Measurements from ENCODE around the gene RNF40. TPM values are rescaled to one million over a fixed set of nuclear protein-coding genes. Genes with fewer than 3 reads are reported as not detected.

The RNF40 gene
- total RNA-seq, 1 experiment from 2014 or later, result 90.3 TPM

- peaks cover 27% of the 10 kb centered on the region for H3K79me2 ChIP-seq (ENCODE audit: insufficient read depth, low read length)
- no peak overlapping the region for H3K27ac ChIP-seq (ENCODE audit: low read depth, low read length)
- no peak overlapping the region for H3K9ac ChIP-seq (ENCODE audit: low read length)
- no peaks in the 10 kb centered on the region for H3K9me2 ChIP-seq (ENCODE audit: insufficient read depth)
- POLR2A ChIA-PET, result no interaction called here
- peaks cover 36 to 47% of the 10 kb centered on the region in 2 experiments for H3K4me1 ChIP-seq (ENCODE audit: control insufficient read depth in 1 of 2, insufficient read depth in 2 of 2, low read length in 2 of 2)
- no peak for TF ChIP-seq ZFX (IDR thresholded peaks at IDR 0.05)
- no peak for TF ChIP-seq ELF1 (IDR thresholded peaks at IDR 0.05; ENCODE audit: borderline replicate concordance, low read depth)
- no peak for TF ChIP-seq SIN3A (IDR thresholded peaks at IDR 0.05; ENCODE audit: low read depth)
- TF ChIP-seq SRF (IDR thresholded peaks at IDR 0.05; ENCODE audit: low read depth), result no peak
- TF ChIP-seq YY1 (IDR thresholded peaks at IDR 0.05; ENCODE audit: extremely low read depth, insufficient replicate concordance, low read depth, low read length), result no peak
- TF ChIP-seq EZH2 (IDR thresholded peaks at IDR 0.05), result no peak
- no peak for TF ChIP-seq EZH2phosphoT487 (IDR thresholded peaks at IDR 0.05; ENCODE audit: borderline replicate concordance)
- TF ChIP-seq, protein P1, sequence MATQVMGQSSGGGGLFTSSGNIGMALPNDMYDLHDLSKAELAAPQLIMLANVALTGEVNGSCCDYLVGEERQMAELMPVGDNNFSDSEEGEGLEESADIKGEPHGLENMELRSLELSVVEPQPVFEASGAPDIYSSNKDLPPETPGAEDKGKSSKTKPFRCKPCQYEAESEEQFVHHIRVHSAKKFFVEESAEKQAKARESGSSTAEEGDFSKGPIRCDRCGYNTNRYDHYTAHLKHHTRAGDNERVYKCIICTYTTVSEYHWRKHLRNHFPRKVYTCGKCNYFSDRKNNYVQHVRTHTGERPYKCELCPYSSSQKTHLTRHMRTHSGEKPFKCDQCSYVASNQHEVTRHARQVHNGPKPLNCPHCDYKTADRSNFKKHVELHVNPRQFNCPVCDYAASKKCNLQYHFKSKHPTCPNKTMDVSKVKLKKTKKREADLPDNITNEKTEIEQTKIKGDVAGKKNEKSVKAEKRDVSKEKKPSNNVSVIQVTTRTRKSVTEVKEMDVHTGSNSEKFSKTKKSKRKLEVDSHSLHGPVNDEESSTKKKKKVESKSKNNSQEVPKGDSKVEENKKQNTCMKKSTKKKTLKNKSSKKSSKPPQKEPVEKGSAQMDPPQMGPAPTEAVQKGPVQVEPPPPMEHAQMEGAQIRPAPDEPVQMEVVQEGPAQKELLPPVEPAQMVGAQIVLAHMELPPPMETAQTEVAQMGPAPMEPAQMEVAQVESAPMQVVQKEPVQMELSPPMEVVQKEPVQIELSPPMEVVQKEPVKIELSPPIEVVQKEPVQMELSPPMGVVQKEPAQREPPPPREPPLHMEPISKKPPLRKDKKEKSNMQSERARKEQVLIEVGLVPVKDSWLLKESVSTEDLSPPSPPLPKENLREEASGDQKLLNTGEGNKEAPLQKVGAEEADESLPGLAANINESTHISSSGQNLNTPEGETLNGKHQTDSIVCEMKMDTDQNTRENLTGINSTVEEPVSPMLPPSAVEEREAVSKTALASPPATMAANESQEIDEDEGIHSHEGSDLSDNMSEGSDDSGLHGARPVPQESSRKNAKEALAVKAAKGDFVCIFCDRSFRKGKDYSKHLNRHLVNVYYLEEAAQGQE (IDR thresholded peaks at IDR 0.05; ENCODE audit: low read depth), result no peak
- TF ChIP-seq JUND (IDR thresholded peaks at IDR 0.05), result no peak
- TF ChIP-seq, protein P2, sequence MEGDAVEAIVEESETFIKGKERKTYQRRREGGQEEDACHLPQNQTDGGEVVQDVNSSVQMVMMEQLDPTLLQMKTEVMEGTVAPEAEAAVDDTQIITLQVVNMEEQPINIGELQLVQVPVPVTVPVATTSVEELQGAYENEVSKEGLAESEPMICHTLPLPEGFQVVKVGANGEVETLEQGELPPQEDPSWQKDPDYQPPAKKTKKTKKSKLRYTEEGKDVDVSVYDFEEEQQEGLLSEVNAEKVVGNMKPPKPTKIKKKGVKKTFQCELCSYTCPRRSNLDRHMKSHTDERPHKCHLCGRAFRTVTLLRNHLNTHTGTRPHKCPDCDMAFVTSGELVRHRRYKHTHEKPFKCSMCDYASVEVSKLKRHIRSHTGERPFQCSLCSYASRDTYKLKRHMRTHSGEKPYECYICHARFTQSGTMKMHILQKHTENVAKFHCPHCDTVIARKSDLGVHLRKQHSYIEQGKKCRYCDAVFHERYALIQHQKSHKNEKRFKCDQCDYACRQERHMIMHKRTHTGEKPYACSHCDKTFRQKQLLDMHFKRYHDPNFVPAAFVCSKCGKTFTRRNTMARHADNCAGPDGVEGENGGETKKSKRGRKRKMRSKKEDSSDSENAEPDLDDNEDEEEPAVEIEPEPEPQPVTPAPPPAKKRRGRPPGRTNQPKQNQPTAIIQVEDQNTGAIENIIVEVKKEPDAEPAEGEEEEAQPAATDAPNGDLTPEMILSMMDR (IDR thresholded peaks at IDR 0.05 in 2 of 3, conservative IDR thresholded peaks at IDR 0.05 in 1 of 3; ENCODE audit: borderline replicate concordance in 1 of 3, insufficient read depth in 1 of 3, low read depth in 2 of 3, low read length in 2 of 3), result no peak
- TF ChIP-seq, protein P3, sequence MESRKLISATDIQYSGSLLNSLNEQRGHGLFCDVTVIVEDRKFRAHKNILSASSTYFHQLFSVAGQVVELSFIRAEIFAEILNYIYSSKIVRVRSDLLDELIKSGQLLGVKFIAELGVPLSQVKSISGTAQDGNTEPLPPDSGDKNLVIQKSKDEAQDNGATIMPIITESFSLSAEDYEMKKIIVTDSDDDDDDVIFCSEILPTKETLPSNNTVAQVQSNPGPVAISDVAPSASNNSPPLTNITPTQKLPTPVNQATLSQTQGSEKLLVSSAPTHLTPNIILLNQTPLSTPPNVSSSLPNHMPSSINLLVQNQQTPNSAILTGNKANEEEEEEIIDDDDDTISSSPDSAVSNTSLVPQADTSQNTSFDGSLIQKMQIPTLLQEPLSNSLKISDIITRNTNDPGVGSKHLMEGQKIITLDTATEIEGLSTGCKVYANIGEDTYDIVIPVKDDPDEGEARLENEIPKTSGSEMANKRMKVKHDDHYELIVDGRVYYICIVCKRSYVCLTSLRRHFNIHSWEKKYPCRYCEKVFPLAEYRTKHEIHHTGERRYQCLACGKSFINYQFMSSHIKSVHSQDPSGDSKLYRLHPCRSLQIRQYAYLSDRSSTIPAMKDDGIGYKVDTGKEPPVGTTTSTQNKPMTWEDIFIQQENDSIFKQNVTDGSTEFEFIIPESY (IDR thresholded peaks at IDR 0.05; ENCODE audit: extremely low read depth, insufficient replicate concordance, low read length), result no peak
- TF ChIP-seq ZNF274 (IDR thresholded peaks at IDR 0.05; ENCODE audit: low read depth, low read length), result no peak
- TF ChIP-seq EGR1 (IDR thresholded peaks at IDR 0.05; ENCODE audit: low read depth), result no peak
- no peak for TF ChIP-seq CEBPB (IDR thresholded peaks at IDR 0.05; ENCODE audit: low read depth)
- H3K27me3 ChIP-seq (ENCODE audit: insufficient read depth, low read length), result no peaks in the 10 kb centered on the region
- intact Hi-C loops (cut with micrococcal nuclease), result no loop called here
- H2AFZ ChIP-seq (ENCODE audit: low read depth, low read length, poor library complexity, severe bottlenecking), result no peak overlapping the region
- H3K4me3 ChIP-seq (replicated peaks in 1 of 2; ENCODE audit: low read depth in 1 of 2, low read length in 2 of 2), result no peak overlapping the region
- H4K20me1 ChIP-seq (ENCODE audit: insufficient read depth), result no peaks in the 10 kb centered on the region
- no peak overlapping the region for H3K4me2 ChIP-seq (ENCODE audit: low read length)
- RAD21 ChIA-PET (ENCODE audit: low non-redundant PET in 1 of 2, low total read pairs in 2 of 2, uncharacterized antibody in 2 of 2, unreplicated experiment in 2 of 2), result no interaction called here
- H3K36me3 ChIP-seq (ENCODE audit: control insufficient read depth in 1 of 2, insufficient read depth in 2 of 2, low read length in 2 of 2), result peaks cover 8 to 25% of the 10 kb centered on the region in 2 experiments; a peak in 3 of 4 replicates
- no peak for DNase-seq (ENCODE audit: low read depth, low spot score)
- no peaks in the 10 kb centered on the region for H3K9me3 ChIP-seq (ENCODE audit: control insufficient read depth in 1 of 2, insufficient read depth in 1 of 2, low read depth in 1 of 2, low read length in 2 of 2)
- ATAC-seq, result no peak
- CTCF ChIA-PET, result no interaction called here
- BruUV-seq (replicated peaks), result no TSS peak
Observed at GRCh38 chr16:30744183-30744582, 17.9 kb upstream of the RNF40 start.
